ENCODE results near the gene TRDMT1. TPM values are rescaled to one million over a fixed set of nuclear protein-coding genes. Genes with fewer than 3 reads are reported as not detected.

TRDMT1 gene
- total RNA-seq, 4 donors from 2014 or later = 29.4 to 39.7 (median 31.7) TPM

DNA sequence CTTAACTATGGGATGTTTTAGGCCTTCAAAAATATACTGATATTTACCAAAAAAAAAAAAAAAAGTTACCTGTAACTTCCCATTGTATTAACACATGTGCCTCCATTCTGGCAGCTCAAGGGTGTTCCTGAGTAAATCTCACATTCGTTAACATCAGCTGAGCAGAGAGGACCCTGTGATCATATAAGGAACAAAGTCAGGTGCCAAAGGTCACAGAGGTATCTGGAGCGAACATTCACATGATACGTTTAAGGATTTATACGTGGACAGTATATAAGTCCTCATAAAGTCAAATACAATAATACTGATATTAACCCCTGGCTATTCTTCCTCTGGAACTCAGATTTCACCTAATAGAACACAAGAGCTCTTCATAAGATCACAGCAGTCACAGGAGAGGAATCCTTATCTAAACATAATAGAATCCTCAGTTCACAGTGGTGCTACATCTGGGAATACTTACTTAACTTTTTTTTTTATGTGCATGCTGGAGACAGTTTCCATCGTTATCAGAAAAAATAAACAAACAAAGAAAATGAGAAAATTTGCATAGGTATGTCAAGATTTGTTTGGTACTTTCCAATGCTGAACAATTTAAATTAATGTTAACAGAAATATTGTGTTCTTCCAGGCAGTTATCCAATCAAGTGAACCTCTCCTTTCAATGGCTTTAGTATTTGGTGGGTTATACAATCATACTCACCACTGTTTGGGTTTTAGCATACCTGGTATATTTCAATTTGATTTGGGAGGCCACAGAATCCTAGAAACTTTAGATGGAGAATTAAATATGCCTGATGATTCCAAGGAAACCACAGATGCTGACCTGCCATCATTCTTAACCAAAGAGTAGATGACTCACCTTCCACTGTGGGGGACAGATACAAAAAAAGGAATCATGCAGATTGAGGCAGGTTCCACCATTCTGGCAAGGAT, 78.5 kb downstream of the TRDMT1 start:
- H3K36me3 ChIP-seq = no peaks in the 10 kb centered on the region
- TF ChIP-seq POLR2A (IDR thresholded peaks at IDR 0.05) (no peak), CTCF (IDR thresholded peaks at IDR 0.05) (no peak)
- no peak overlapping the region for H3K4me3 ChIP-seq (replicated peaks in 1 of 3)
- H3K9me3 ChIP-seq = no peaks in the 10 kb centered on the region
- no peak for DNase-seq
- H3K27me3 ChIP-seq = no peaks in the 10 kb centered on the region
- WGBS, 2 donors = 76 to 78% methylated on average over 5 of the region's 5 CpGs
- intact Hi-C loops (cut with DNase I) = no loop called here
- H3K27ac ChIP-seq = no peak overlapping the region
- H3K4me1 ChIP-seq = no peaks in the 10 kb centered on the region

DNA sequence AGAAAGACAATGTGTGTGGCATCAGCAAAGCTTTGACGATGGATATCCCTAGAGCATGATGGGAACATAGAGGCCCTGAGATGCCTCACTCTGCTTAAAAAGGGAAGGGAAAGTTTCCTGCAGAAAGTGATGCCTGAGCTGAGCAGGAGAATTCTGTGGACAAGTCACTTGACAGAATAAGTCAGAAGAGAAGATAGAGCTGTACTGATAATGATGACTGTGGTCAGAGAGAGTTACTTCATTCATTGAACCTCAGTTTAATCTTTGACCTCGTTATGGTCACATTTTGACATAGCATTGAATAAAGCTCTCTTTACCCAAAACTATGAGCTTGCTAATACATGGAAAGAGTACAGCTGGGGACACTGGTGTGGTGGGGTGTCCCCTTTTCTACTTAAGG, 79.4 kb downstream of the TRDMT1 start:
- DNase-seq = no peak
- Histone ChIP-seq H3K9me3 (no peaks in the 10 kb centered on the region), H3K4me3 (replicated peaks in 1 of 3) (no peak overlapping the region), H3K27me3 (no peaks in the 10 kb centered on the region), H3K4me1 (no peaks in the 10 kb centered on the region), H3K36me3 (no peaks in the 10 kb centered on the region), H3K27ac (no peak overlapping the region)
- no peak for TF ChIP-seq CTCF (IDR thresholded peaks at IDR 0.05)
- no peak for TF ChIP-seq POLR2A (IDR thresholded peaks at IDR 0.05)
- intact Hi-C loops (cut with DNase I) = no loop called here
- 92 to 94% methylated on average over 2 of the region's 2 CpGs for WGBS, 2 donors

GRCh38 chr10:17120694-17121093, 80.8 kb downstream of the TRDMT1 start:
- no peak overlapping the region for H3K27ac ChIP-seq
- WGBS, 2 donors = 85 to 88% methylated on average over 3 of the region's 3 CpGs
- no peaks in the 10 kb centered on the region for H3K27me3 ChIP-seq
- peaks cover 0 to 6% of the 10 kb centered on the region in 2 donors for H3K4me1 ChIP-seq
- TF ChIP-seq POLR2A (IDR thresholded peaks at IDR 0.05) = no peak
- no peak for TF ChIP-seq CTCF (IDR thresholded peaks at IDR 0.05)
- no peaks in the 10 kb centered on the region for H3K36me3 ChIP-seq
- no peak overlapping the region for H3K4me3 ChIP-seq (replicated peaks in 1 of 3)
- DNase-seq = no peak
- intact Hi-C loops (cut with DNase I) = no loop called here
- no peaks in the 10 kb centered on the region for H3K9me3 ChIP-seq

DNA sequence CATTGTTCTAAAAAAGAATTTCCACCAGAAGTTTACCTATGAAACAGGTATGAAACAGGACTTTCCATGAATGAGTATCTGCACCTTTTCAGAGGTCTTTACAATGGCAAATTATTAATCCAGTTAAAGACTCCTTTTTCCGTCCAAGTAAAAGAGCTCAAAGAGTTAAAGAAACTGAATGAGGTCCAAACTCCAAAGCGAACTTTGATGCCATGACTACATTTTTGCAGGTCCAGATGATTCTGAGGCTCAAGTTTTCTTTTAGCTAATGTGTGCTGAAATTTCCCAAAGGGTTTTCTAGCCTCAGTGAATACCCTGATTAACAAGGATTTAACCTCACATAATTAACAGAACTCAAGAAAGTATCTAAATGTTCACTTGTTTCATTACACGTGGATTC, 81.6 kb downstream of the TRDMT1 start:
- intact Hi-C loops (cut with DNase I) = no loop called here
- H3K36me3 ChIP-seq = no peaks in the 10 kb centered on the region
- H3K4me3 ChIP-seq (replicated peaks in 1 of 3) = no peak overlapping the region
- peaks cover 0 to 6% of the 10 kb centered on the region in 2 donors for H3K4me1 ChIP-seq
- no peak overlapping the region for H3K27ac ChIP-seq
- no peak for DNase-seq
- no peaks in the 10 kb centered on the region for H3K9me3 ChIP-seq
- 93 to 96% methylated on average over 3 of the region's 3 CpGs for WGBS, 2 donors
- TF ChIP-seq CTCF (IDR thresholded peaks at IDR 0.05) (no peak), POLR2A (IDR thresholded peaks at IDR 0.05) (no peak)
- no peaks in the 10 kb centered on the region for H3K27me3 ChIP-seq

DNA sequence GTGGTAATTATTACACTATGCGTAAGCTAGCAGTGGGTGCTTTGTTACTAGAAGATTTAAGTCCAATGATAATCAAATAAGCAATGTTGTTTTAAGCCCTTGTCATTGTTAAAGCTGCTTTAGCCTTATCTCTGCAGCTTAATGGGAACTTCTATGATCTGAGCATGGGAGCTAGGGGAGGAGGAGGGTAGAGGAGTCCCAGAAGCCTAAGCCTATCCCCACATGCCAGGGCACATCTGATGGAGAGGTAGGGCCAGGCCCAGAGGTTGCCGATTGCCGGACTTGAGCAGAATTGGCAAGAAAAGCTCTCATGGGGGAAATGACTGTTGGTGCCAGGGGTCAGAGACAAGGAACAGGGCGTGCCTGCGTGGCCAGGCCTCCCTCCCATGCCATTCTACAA, 85.3 kb downstream of the TRDMT1 start:
- intact Hi-C loops (cut with DNase I) = no loop called here
- Histone ChIP-seq H3K27ac (no peak overlapping the region), H3K36me3 (no peaks in the 10 kb centered on the region), H3K4me1 (peaks cover 0 to 6% of the 10 kb centered on the region in 2 donors), H3K27me3 (no peaks in the 10 kb centered on the region), H3K9me3 (no peaks in the 10 kb centered on the region), H3K4me3 (replicated peaks in 1 of 3) (no peak overlapping the region)
- 82 to 87% methylated on average over 5 of the region's 5 CpGs for WGBS, 2 donors
- no peak for DNase-seq
- TF ChIP-seq POLR2A (IDR thresholded peaks at IDR 0.05) = no peak

Data from thyroid gland (tissue), 4 donors.